22Rv1 (cell line): ENCODE measurements around the gene SRP68.

Experiments used
- CTCF ChIP-seq: fragments of 450-650 bp; IDR thresholded peaks from 2 replicates; pipeline ENCODE4 v1.5.1; 2017; ENCODE audit warnings: mild to moderate bottlenecking
- ZFX ChIP-seq: fragments of 450-650 bp; IDR thresholded peaks from 2 replicates; pipeline ENCODE4 v1.6.1; 2017; ENCODE audit warnings: antibody characterized with exemption, borderline replicate concordance

GRCh38 chr17:76049836-76050537 is 22.3 kb downstream of the SRP68 start:
- TF ChIP-seq CTCF (no peak), ZFX (no peak)
